HL-60 (cell line): ENCODE measurements around the gene BCL11A.

Experiments
- DNase-seq, 2 experiments: peaks; one replicate each; pipeline ENCODE4 v3.0.0-alpha.2; 2010 to 2020; ENCODE audit warnings: low read depth in 1 of 2, low spot score in 1 of 2
- H3K27ac ChIP-seq: fragments of 250-450 bp; sonication (Bioruptor Pico); replicated peaks from 2 replicates; pipeline ENCODE4 v1.5.1; 2020; ENCODE audit warnings: mild to moderate bottlenecking, moderate library complexity
- H3K27me3 ChIP-seq: fragments of 250-450 bp; sonication (Bioruptor Pico); 2 replicates; pipeline ENCODE4 v1.5.1; 2021; ENCODE audit warnings: mild to moderate bottlenecking, moderate library complexity; ENCODE audit not compliant: insufficient read depth, poor library complexity, severe bottlenecking
- H3K4me3 ChIP-seq: replicated peaks from 2 replicates; pipeline ENCODE4 v1.5.1; 2011; ENCODE audit warnings: mild to moderate bottlenecking, control low read depth, low read length; ENCODE audit not compliant: insufficient read depth
- GABPA ChIP-seq: IDR thresholded peaks from 2 replicates; pipeline ENCODE4 v1.6.1; 2012; ENCODE audit warnings: low read depth
- POLR2AphosphoS5 ChIP-seq: IDR thresholded peaks from 2 replicates; pipeline ENCODE4 v1.6.1; 2012; ENCODE audit warnings: low read depth
- SPI1 ChIP-seq: IDR thresholded peaks from 2 replicates; pipeline ENCODE4 v1.6.1; 2012; ENCODE audit warnings: low read depth, mild to moderate bottlenecking, borderline replicate concordance
- TF ChIP-seq, protein P1 (sequence below): IDR thresholded peaks from one replicate; pipeline ENCODE4 v1.5.1; 2011; ENCODE audit warnings: low read length, control low read depth, inconsistent platforms; ENCODE audit not compliant: insufficient read depth
- TF ChIP-seq, protein P2 (sequence below): IDR thresholded peaks from 2 replicates; pipeline ENCODE4 v1.6.1; 2012; ENCODE audit warnings: low read depth; ENCODE audit not compliant: insufficient replicate concordance

Gene BCL11A

DNA sequence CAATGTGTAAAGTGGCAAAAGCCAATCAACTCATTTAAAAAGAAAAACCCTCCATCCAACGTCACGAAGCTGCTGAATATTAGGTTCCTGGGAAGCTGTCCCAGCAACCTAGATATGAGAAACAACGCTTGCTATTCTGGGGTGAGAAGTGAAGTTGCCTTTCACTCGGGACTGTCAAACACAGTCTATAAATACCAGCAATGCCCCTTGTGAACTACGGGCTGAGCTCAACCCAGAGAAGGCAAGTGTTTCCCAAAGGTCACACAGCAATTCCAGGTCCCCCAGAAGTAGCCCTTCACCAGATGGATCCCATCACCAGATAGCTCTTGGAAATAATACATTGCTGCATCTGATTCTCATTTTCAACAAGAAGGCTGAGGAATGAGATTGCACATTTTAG lies 67.9 kb downstream of the BCL11A start:
- Histone ChIP-seq H3K4me3 (no peak overlapping the region), H3K27me3 (no peaks in the 10 kb centered on the region), H3K27ac (no peak overlapping the region)
- no peak for DNase-seq
- TF ChIP-seq GABPA = no peak
- TF ChIP-seq, protein P1, sequence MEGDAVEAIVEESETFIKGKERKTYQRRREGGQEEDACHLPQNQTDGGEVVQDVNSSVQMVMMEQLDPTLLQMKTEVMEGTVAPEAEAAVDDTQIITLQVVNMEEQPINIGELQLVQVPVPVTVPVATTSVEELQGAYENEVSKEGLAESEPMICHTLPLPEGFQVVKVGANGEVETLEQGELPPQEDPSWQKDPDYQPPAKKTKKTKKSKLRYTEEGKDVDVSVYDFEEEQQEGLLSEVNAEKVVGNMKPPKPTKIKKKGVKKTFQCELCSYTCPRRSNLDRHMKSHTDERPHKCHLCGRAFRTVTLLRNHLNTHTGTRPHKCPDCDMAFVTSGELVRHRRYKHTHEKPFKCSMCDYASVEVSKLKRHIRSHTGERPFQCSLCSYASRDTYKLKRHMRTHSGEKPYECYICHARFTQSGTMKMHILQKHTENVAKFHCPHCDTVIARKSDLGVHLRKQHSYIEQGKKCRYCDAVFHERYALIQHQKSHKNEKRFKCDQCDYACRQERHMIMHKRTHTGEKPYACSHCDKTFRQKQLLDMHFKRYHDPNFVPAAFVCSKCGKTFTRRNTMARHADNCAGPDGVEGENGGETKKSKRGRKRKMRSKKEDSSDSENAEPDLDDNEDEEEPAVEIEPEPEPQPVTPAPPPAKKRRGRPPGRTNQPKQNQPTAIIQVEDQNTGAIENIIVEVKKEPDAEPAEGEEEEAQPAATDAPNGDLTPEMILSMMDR = no peak
- no peak for TF ChIP-seq SPI1
- TF ChIP-seq, protein P2, sequence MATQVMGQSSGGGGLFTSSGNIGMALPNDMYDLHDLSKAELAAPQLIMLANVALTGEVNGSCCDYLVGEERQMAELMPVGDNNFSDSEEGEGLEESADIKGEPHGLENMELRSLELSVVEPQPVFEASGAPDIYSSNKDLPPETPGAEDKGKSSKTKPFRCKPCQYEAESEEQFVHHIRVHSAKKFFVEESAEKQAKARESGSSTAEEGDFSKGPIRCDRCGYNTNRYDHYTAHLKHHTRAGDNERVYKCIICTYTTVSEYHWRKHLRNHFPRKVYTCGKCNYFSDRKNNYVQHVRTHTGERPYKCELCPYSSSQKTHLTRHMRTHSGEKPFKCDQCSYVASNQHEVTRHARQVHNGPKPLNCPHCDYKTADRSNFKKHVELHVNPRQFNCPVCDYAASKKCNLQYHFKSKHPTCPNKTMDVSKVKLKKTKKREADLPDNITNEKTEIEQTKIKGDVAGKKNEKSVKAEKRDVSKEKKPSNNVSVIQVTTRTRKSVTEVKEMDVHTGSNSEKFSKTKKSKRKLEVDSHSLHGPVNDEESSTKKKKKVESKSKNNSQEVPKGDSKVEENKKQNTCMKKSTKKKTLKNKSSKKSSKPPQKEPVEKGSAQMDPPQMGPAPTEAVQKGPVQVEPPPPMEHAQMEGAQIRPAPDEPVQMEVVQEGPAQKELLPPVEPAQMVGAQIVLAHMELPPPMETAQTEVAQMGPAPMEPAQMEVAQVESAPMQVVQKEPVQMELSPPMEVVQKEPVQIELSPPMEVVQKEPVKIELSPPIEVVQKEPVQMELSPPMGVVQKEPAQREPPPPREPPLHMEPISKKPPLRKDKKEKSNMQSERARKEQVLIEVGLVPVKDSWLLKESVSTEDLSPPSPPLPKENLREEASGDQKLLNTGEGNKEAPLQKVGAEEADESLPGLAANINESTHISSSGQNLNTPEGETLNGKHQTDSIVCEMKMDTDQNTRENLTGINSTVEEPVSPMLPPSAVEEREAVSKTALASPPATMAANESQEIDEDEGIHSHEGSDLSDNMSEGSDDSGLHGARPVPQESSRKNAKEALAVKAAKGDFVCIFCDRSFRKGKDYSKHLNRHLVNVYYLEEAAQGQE = no peak
- no peak for TF ChIP-seq POLR2AphosphoS5

DNA sequence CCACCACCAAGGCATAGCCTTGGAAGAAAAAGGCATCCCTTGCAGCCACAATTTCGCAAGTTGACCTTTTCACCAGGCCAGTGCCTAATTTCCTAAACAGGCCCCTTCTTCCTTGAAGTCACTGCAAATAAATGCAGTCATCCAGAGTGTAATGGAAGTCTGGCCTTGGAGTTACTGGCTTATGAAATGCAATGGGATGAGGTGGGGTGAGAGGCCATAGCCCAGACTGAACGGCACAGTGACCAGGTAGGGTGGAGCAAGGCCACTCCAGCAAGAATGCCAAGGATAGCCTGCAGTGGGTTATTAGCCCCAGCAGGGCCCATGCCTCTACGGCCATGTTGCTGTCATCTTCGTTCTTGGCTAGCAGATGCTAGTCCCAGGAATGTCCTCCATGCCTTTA lies 68.4 kb downstream of the BCL11A start:
- Histone ChIP-seq H3K27me3 (no peaks in the 10 kb centered on the region), H3K27ac (no peak overlapping the region), H3K4me3 (no peak overlapping the region)
- TF ChIP-seq SPI1 (no peak), POLR2AphosphoS5 (no peak), GABPA (no peak)
- TF ChIP-seq, protein P1 = no peak
- TF ChIP-seq, protein P2 = no peak
- no peak for DNase-seq

DNA sequence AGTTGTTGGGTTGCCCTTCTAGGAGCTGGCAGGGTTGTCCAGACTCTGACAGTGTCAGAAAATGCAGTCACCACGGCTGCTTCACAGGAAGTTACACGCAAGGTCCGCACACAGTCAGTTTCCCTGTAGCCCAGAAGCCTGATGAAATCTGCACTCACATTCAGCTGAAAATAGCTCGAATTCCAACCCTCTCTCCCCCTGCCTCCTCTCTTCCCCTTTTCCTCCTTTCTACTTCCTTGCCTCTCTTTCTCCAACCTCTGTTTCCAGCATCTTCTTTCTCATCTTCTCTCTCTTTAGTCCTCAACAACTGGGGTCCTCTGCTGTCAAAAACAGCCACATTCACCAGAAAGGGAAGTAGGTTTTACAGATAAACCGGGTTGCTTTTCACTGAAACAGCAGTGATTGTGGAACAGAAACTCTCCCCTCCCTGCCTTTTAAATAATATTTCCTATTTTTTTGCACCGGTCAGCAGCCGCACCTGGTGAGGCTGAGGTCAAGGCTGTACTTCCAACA lies 69.3 kb downstream of the BCL11A start:
- Histone ChIP-seq H3K27me3 (no peaks in the 10 kb centered on the region), H3K4me3 (no peak overlapping the region), H3K27ac (no peak overlapping the region)
- TF ChIP-seq SPI1 (peak; percentile 12; the same call in 1 of the 2 replicates), GABPA (no peak), POLR2AphosphoS5 (no peak)
- TF ChIP-seq, protein P1 = no peak
- TF ChIP-seq, protein P2 = no peak
- peak in 1 of 2 experiments; percentile 35 for DNase-seq
